ENCODE results near the gene LGR4.

Gene LGR4

GRCh38 chr11:27427183-27427980 lies 45.2 kb downstream of the LGR4 start:
- no peaks in the 10 kb centered on the region for H3K9me3 ChIP-seq (ENCODE audit: control insufficient read depth, insufficient read depth, low read length)
- H3K27me3 ChIP-seq (ENCODE audit: control insufficient read depth, insufficient read depth, low read length): no peaks in the 10 kb centered on the region
- H3K27ac ChIP-seq (ENCODE audit: low read depth, low read length): no peak overlapping the region
- peaks cover 7% of the 10 kb centered on the region for H3K36me3 ChIP-seq (ENCODE audit: control insufficient read depth, insufficient read depth, low read length)
- no peak overlapping the region for H3K9ac ChIP-seq (ENCODE audit: low read depth, low read length)
- H3K4me1 ChIP-seq (ENCODE audit: control insufficient read depth, insufficient read depth, low read length): peaks cover 68% of the 10 kb centered on the region
- H3K4me3 ChIP-seq (ENCODE audit: low read depth, low read length): no peak overlapping the region

DNA sequence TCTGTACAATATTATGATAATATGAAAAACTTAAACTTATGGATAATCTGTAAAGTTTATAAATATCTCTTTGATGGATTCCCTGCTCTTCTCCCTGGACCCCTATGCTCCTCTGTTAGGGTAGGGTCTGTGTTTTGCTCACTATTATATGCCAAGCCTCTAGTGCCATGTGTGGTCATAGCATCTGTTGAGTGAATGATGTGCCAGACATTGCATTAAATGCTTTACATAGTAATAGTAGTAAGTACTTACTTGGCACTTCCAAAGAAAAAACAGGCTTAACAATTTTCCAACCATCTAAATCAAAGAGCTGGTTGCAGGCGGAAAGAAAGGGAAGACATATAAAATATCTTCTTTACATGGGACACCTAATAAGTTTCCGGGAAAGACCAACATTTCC lies 46.8 kb downstream of the LGR4 start:
- Histone ChIP-seq H3K4me1 (ENCODE audit: control insufficient read depth, insufficient read depth, low read length) (peaks cover 67% of the 10 kb centered on the region), H3K9ac (ENCODE audit: low read depth, low read length) (no peak overlapping the region), H3K27ac (ENCODE audit: low read depth, low read length) (no peak overlapping the region), H3K9me3 (ENCODE audit: control insufficient read depth, insufficient read depth, low read length) (no peaks in the 10 kb centered on the region), H3K36me3 (ENCODE audit: control insufficient read depth, insufficient read depth, low read length) (peaks cover 7% of the 10 kb centered on the region), H3K4me3 (ENCODE audit: low read depth, low read length) (no peak overlapping the region), H3K27me3 (ENCODE audit: control insufficient read depth, insufficient read depth, low read length) (no peaks in the 10 kb centered on the region)

- H3K4me1 ChIP-seq (ENCODE audit: control insufficient read depth, insufficient read depth, low read length): peaks cover 67% of the 10 kb centered on the region
- H3K9me3 ChIP-seq (ENCODE audit: control insufficient read depth, insufficient read depth, low read length): no peaks in the 10 kb centered on the region
- no peak overlapping the region for H3K4me3 ChIP-seq (ENCODE audit: low read depth, low read length)
- no peak overlapping the region for H3K9ac ChIP-seq (ENCODE audit: low read depth, low read length)
- H3K27me3 ChIP-seq (ENCODE audit: control insufficient read depth, insufficient read depth, low read length): no peaks in the 10 kb centered on the region
- H3K36me3 ChIP-seq (ENCODE audit: control insufficient read depth, insufficient read depth, low read length): no peaks in the 10 kb centered on the region
- H3K27ac ChIP-seq (ENCODE audit: low read depth, low read length): no peak overlapping the region
Measured at GRCh38 chr11:27423125-27423524, 49.5 kb downstream of the LGR4 start.

DNA sequence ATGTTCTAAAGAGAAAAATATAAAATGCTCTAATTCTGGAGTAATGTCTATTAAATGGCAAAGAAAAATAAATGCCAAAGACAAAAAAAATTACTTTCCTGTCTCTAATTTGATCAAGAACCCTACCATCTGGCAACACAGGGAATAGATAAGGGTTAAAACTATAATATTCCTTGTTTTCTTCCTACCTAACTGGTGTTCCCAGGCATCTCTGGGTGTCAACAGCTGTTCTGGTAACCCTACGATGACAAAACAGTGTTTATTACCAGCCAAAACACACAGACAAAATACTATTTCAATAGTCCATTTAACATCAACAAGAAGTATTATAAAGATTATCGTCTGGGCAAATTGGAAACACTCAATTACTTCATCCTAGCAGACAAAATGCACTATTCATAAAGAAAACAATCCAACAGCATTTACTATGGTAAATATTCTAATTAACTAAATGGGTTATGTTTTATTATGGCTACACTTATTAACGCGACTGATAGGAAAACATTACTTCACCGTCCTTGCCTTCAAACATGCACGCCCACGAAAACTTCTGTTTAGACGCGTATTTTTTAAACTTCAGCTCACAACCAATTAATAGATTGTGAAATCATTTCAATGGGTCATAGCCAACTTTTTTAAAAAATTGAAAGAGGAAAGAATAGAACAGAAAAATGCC lies 50.6 kb downstream of the LGR4 start:
- Histone ChIP-seq H3K9me3 (ENCODE audit: control insufficient read depth, insufficient read depth, low read length) (no peaks in the 10 kb centered on the region), H3K4me1 (ENCODE audit: control insufficient read depth, insufficient read depth, low read length) (peaks cover 67% of the 10 kb centered on the region), H3K9ac (ENCODE audit: low read depth, low read length) (no peak overlapping the region), H3K36me3 (ENCODE audit: control insufficient read depth, insufficient read depth, low read length) (no peaks in the 10 kb centered on the region), H3K27ac (ENCODE audit: low read depth, low read length) (no peak overlapping the region), H3K4me3 (ENCODE audit: low read depth, low read length) (no peak overlapping the region), H3K27me3 (ENCODE audit: control insufficient read depth, insufficient read depth, low read length) (no peaks in the 10 kb centered on the region)

GRCh38 chr11:27420722-27421572 lies 51.6 kb downstream of the LGR4 start:
- H3K27me3 ChIP-seq (ENCODE audit: control insufficient read depth, insufficient read depth, low read length): no peaks in the 10 kb centered on the region
- H3K36me3 ChIP-seq (ENCODE audit: control insufficient read depth, insufficient read depth, low read length): no peaks in the 10 kb centered on the region
- no peak overlapping the region for H3K4me3 ChIP-seq (ENCODE audit: low read depth, low read length)
- H3K27ac ChIP-seq (ENCODE audit: low read depth, low read length): no peak overlapping the region
- no peak overlapping the region for H3K9ac ChIP-seq (ENCODE audit: low read depth, low read length)
- no peaks in the 10 kb centered on the region for H3K9me3 ChIP-seq (ENCODE audit: control insufficient read depth, insufficient read depth, low read length)
- H3K4me1 ChIP-seq (ENCODE audit: control insufficient read depth, insufficient read depth, low read length): peaks cover 70% of the 10 kb centered on the region

DNA sequence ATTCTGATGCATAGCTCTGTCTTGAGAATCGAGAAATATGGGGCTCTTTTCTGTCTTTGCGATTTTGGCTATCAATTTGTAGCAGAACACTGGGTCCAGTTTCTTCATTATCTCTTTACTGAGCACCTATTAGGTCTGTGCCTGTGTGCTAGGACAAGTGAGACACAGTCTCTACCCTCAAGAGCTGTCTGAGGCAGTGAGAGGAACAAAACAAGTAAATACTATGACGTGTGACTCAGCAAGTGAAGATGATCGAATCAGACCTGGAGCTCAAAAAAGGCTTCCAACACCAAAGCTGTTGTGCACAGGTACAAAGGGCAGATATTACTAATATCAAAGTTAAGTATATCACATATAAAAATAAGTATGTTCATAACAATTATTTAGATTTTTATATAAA lies 52.4 kb downstream of the LGR4 start:
- Histone ChIP-seq H3K27me3 (ENCODE audit: control insufficient read depth, insufficient read depth, low read length) (no peaks in the 10 kb centered on the region), H3K27ac (ENCODE audit: low read depth, low read length) (no peak overlapping the region), H3K36me3 (ENCODE audit: control insufficient read depth, insufficient read depth, low read length) (no peaks in the 10 kb centered on the region), H3K4me3 (ENCODE audit: low read depth, low read length) (no peak overlapping the region), H3K9ac (ENCODE audit: low read depth, low read length) (no peak overlapping the region), H3K9me3 (ENCODE audit: control insufficient read depth, insufficient read depth, low read length) (no peaks in the 10 kb centered on the region), H3K4me1 (ENCODE audit: control insufficient read depth, insufficient read depth, low read length) (peaks cover 77% of the 10 kb centered on the region)

GRCh38 chr11:27418356-27418755 lies 54.2 kb downstream of the LGR4 start:
- Histone ChIP-seq H3K9ac (ENCODE audit: low read depth, low read length) (no peak overlapping the region), H3K27me3 (ENCODE audit: control insufficient read depth, insufficient read depth, low read length) (no peaks in the 10 kb centered on the region), H3K9me3 (ENCODE audit: control insufficient read depth, insufficient read depth, low read length) (no peaks in the 10 kb centered on the region), H3K36me3 (ENCODE audit: control insufficient read depth, insufficient read depth, low read length) (no peaks in the 10 kb centered on the region), H3K27ac (ENCODE audit: low read depth, low read length) (no peak overlapping the region), H3K4me1 (ENCODE audit: control insufficient read depth, insufficient read depth, low read length) (peaks cover 83% of the 10 kb centered on the region), H3K4me3 (ENCODE audit: low read depth, low read length) (no peak overlapping the region)

DNA sequence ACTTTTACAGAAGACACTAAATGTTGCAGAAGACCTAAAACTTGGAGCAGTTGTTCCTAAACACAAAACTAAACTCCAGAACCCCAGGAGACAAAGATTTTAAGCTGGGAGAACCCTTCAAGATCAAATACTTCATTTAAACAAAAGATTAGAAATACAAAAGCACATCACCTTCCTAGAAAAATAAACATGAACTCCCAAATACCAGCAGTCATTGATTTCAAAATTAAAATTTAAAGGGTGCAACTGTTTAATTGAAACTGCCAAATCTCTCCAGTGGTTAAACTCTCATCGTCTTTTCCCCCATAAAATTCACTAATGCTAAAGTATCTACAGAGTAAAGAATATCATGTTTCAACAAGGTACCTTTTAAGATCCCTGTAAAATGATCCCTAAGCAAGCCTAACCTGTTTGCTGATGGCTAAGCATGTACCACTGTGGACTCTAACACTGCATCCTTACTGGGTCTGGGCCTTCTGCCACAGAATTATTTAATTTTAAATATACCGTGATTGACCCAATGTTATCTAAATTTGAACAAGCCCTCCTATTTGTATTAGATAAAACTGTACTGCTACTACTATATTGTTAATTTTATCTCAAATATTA lies 55.9 kb downstream of the LGR4 start:
- Histone ChIP-seq H3K4me3 (ENCODE audit: low read depth, low read length) (no peak overlapping the region), H3K27me3 (ENCODE audit: control insufficient read depth, insufficient read depth, low read length) (no peaks in the 10 kb centered on the region), H3K36me3 (ENCODE audit: control insufficient read depth, insufficient read depth, low read length) (peaks cover 10% of the 10 kb centered on the region), H3K9me3 (ENCODE audit: control insufficient read depth, insufficient read depth, low read length) (no peaks in the 10 kb centered on the region), H3K27ac (ENCODE audit: low read depth, low read length) (no peak overlapping the region), H3K4me1 (ENCODE audit: control insufficient read depth, insufficient read depth, low read length) (peaks cover 73% of the 10 kb centered on the region), H3K9ac (ENCODE audit: low read depth, low read length) (no peak overlapping the region)

DNA sequence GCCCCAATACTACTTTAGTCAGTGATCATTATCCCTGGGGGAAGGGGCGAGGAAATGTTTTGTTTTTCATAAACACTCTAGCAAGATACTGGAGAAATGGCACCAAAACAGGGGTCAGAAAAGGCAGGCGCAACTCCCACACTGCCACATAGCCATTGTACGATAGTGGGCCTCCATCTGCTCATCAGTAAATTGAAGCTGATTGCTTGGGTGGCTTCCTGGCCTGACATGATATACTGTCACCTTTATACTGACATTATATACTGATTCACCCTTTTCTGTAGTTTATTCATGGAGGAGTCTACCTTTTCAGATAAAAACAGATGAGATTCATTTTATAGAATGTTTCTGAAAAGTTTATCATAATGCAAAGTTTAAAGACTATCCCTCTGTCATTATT lies 57.9 kb downstream of the LGR4 start:
- Histone ChIP-seq H3K36me3 (ENCODE audit: control insufficient read depth, insufficient read depth, low read length) (peaks cover 28% of the 10 kb centered on the region), H3K9ac (ENCODE audit: low read depth, low read length) (no peak overlapping the region), H3K27me3 (ENCODE audit: control insufficient read depth, insufficient read depth, low read length) (no peaks in the 10 kb centered on the region), H3K9me3 (ENCODE audit: control insufficient read depth, insufficient read depth, low read length) (no peaks in the 10 kb centered on the region), H3K4me3 (ENCODE audit: low read depth, low read length) (no peak overlapping the region), H3K4me1 (ENCODE audit: control insufficient read depth, insufficient read depth, low read length) (peaks cover 56% of the 10 kb centered on the region), H3K27ac (ENCODE audit: low read depth, low read length) (no peak overlapping the region)

GRCh38 chr11:27413218-27413617 lies 59.4 kb downstream of the LGR4 start:
- no peaks in the 10 kb centered on the region for H3K27me3 ChIP-seq (ENCODE audit: control insufficient read depth, insufficient read depth, low read length)
- no peak overlapping the region for H3K9ac ChIP-seq (ENCODE audit: low read depth, low read length)
- no peak overlapping the region for H3K4me3 ChIP-seq (ENCODE audit: low read depth, low read length)
- H3K4me1 ChIP-seq (ENCODE audit: control insufficient read depth, insufficient read depth, low read length): peaks cover 50% of the 10 kb centered on the region
- peaks cover 41% of the 10 kb centered on the region for H3K36me3 ChIP-seq (ENCODE audit: control insufficient read depth, insufficient read depth, low read length)
- no peaks in the 10 kb centered on the region for H3K9me3 ChIP-seq (ENCODE audit: control insufficient read depth, insufficient read depth, low read length)
- H3K27ac ChIP-seq (ENCODE audit: low read depth, low read length): no peak overlapping the region

Measured in HUES48 (cell line).